Spleen (tissue), 7 donors: ENCODE measurements around the gene GIN1.

ENCODE experiments used
- POLR2A ChIP-seq, 3 donors: fragments of 450-650 bp; IDR thresholded peaks; one replicate each; pipeline ENCODE4 v1.5.1; 2017; ENCODE audit warnings: antibody characterized with exemption in 3 of 3, mild to moderate bottlenecking in 1 of 3
- POLR2AphosphoS5 ChIP-seq, 3 donors: sonication (generic); formaldehyde crosslinking; IDR thresholded peaks; one replicate each; pipeline ENCODE4 v1.5.1; 2017; ENCODE audit warnings: antibody characterized with exemption in 3 of 3
- TF ChIP-seq, protein P1 (sequence below), 11 experiments: fragments of 200-600 bp in 7 of 11; fragments of 450-650 bp in 4 of 11; sonication (generic) in 4 of 11; IDR thresholded peaks in 8 of 11; conservative IDR thresholded peaks in 3 of 11; 1 replicate in 7 of 11; 2 replicates in 4 of 11; pipeline versions ENCODE4 v1.4.0 to v1.8.0; 2016 to 2021; ENCODE audit warnings: antibody characterized with exemption in 11 of 11, inconsistent platforms in 4 of 11, mild to moderate bottlenecking in 1 of 11
- donor health status: DM: no; HTN: no; CAD: no; lungs with moderate emphysema.
- donor health status: DM: no; HTN: no; CAD: no.
- donor health status: DM: no; HTN: no; CAD: no.

DNA sequence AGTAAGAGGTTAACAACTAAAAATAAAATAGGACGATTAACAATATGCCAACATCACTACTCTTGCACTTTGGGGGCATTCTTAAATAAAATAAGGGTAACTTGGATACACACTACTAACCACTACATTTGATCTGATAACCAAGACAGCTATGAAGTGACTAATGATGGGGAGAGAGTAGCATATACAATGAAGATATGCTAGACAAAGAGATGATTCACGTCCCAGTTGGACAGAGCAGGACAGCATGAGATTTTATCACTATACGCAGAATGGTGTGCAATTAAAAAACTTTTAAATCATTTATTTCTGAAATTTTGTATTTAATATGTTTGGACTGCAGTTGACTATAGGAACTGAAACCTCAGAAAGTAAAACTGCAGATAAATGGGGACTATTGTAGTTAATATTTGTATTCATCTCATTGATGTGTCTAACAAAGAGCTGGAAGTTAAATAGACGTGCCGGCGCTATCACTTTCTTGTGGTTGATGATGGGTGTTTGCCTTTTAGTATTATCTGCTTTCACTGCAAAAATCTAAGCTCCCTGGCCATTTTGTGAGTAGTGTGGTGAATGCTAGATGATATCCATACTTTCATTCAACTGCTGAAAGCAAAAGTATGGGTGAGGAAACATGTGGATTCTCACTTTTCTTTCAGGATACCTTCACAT is 18.7 kb downstream of the GIN1 start:
- TF ChIP-seq, protein P1, sequence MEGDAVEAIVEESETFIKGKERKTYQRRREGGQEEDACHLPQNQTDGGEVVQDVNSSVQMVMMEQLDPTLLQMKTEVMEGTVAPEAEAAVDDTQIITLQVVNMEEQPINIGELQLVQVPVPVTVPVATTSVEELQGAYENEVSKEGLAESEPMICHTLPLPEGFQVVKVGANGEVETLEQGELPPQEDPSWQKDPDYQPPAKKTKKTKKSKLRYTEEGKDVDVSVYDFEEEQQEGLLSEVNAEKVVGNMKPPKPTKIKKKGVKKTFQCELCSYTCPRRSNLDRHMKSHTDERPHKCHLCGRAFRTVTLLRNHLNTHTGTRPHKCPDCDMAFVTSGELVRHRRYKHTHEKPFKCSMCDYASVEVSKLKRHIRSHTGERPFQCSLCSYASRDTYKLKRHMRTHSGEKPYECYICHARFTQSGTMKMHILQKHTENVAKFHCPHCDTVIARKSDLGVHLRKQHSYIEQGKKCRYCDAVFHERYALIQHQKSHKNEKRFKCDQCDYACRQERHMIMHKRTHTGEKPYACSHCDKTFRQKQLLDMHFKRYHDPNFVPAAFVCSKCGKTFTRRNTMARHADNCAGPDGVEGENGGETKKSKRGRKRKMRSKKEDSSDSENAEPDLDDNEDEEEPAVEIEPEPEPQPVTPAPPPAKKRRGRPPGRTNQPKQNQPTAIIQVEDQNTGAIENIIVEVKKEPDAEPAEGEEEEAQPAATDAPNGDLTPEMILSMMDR (IDR thresholded peaks at IDR 0.05 in 8 of 11, conservative IDR thresholded peaks at IDR 0.05 in 3 of 11), result no peak
- TF ChIP-seq POLR2A (IDR thresholded peaks at IDR 0.05) (no peak), POLR2AphosphoS5 (IDR thresholded peaks at IDR 0.05) (no peak)
